Islet precursor cell (in vitro differentiated cells): ENCODE data around the gene SLC7A4.

ENCODE experiments used
- DNase-seq: peaks from one replicate; pipeline ENCODE4 v3.0.0-alpha.2; 2018

Gene SLC7A4

GRCh38 chr22:20980938-20981722, 51.2 kb downstream of the SLC7A4 start:
- no peak for DNase-seq

GRCh38 chr22:20980523-20980922, 51.8 kb downstream of the SLC7A4 start:
- DNase-seq: no peak

GRCh38 chr22:20979940-20980453, 52.4 kb downstream of the SLC7A4 start:
- DNase-seq: no peak

GRCh38 chr22:20979243-20979809, 53.0 kb downstream of the SLC7A4 start:
- DNase-seq: peak; percentile 92
